Measurements from ENCODE around the gene PPP6R1.

- TF ChIP-seq EGR1 (IDR thresholded peaks at IDR 0.05) (no peak), TAF1 (IDR thresholded peaks at IDR 0.05; ENCODE audit: low read depth) (no peak), TEAD4 (IDR thresholded peaks at IDR 0.05) (no peak), RAD21 (IDR thresholded peaks at IDR 0.05; ENCODE audit: low read depth) (no peak), ZBTB7A (IDR thresholded peaks at IDR 0.05; ENCODE audit: low read depth) (no peak), REST (IDR thresholded peaks at IDR 0.05; ENCODE audit: low read depth) (no peak), CEBPB (IDR thresholded peaks at IDR 0.05) (no peak), MAX (IDR thresholded peaks at IDR 0.05) (no peak), TCF12 (IDR thresholded peaks at IDR 0.05; ENCODE audit: low read depth) (no peak), FOXM1 (IDR thresholded peaks at IDR 0.05; ENCODE audit: borderline replicate concordance, low read depth) (no peak), YY1 (IDR thresholded peaks at IDR 0.05; ENCODE audit: low read depth) (no peak)
Observed at GRCh38 chr19:55209693-55210472, 48.9 kb downstream of the PPP6R1 start.

Data from Ishikawa (cell line).